GM18907 (cell line): Measurements from ENCODE around the gene ZNF662.

Source experiments
- ATAC-seq: cut with Tn5 transposase; IDR thresholded peaks from one replicate; pipeline ENCODE4 v1.9.1; 2021; ENCODE audit warnings: mild to moderate bottlenecking, moderate library complexity; ENCODE audit not compliant: unreplicated experiment

ZNF662 gene

DNA sequence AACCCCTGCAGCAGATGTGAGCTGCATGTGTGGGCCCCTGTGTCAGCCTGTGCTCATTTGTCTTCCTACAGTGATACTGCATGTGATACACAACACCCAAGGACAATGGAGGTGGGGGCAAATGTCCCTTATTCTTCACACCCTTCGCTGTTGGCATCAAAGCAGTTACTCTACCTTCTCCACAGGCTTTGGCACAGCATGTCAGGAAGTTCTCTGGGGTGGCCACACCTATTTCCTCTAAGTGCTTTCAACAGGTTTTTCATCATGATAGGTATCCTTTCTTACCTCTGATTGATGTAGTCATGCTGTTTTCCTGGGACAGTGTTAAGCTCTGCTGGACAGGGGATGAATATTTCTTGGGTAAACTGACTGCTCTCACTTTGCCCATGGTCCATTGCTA lies 29.5 kb downstream of the ZNF662 start:
- ATAC-seq, result no peak

DNA sequence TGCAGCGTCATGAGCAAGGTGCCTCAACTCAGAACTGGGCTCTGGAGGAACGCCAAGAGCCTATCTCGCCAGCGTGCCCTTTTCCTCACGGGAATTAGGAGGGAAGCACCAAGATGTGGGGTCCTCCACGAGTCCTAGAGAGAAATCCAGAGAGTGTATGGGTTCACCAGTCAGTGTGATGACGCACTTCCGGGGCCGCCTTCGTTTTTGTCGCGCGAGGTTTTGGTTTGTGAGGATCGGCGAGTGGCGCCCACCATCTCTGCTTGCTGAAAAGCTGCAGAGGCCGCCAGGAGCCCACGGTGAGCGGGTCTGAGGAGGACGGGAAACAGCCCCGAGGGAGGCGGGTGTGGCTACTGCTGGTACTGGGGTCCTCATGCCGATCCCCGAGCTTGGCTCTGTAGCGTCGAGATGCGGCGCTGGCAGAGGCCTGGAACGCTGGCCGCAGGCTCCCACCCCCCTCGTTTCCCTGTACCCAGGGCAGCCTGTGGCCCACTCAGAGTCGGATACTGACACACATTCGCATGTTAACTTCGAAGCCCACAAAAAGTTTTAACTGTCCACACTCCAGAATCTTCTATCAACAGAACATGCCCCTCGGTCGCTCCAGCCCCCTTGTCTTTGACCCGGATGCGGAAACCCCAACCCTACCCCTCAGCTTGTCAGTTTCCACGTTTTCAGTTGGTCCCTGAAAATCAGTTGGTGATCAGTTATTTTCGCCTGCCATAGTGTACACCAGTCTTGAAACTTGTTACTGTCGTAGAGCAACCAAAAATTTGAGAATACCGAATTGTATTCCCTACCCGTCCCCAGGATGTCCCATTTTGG lies 30.4 kb downstream of the ZNF662 start:
- ATAC-seq, result no peak

DNA sequence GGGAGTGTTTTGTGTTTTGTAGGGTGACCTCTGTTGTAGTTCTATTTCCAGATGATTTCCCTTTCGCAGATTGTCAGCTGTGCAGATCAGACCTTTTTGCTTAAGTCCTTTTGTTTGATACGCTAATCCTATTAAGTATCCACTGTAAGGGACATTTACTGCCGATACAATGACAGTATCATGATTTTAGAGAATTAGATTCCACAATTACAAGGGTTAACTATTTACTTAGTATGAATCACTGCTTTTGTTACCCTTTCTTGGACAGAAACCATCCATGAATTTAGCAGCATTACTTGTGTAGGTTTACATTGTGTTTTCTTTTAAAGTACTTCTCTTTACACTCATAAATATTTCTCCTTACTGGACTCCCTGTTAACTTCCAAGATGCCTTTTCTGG lies 31.4 kb downstream of the ZNF662 start:
- no peak for ATAC-seq

DNA sequence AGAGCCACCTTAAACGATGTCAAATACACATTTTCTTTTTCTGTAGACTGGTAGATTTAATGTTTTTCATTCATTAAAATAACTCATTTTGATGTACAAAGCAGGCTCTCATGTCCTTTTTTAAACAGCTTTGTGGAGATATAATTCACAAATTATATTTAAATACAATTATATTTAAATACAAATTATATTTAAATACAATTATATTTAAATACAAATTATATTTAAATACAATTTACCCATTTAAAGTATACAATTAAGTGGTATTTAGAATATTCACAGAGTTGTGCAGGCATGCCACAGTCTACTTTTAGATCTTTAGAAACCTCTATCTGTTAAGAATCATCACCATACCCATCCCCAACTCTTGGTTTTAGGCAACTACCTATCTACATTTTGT lies 36.8 kb downstream of the ZNF662 start:
- no peak for ATAC-seq

DNA sequence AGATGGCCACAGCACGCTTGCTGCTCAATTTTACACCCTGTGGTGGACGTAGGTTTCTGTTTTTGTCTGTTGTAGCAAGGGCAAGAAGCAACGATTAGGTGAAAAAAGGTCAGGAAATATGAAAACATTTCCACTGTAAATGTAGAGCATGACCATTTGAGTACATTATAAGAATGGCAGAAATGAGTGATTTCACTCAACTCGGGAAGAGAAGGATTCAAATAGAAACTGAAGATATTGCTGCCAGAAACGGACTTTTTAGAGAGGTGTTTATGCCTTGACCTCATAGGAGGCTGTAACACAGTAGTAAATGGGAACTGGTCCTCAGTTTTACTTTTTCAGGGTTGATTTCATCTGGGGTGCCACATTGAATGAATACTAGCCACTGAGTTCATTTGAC lies 40.1 kb downstream of the ZNF662 start:
- ATAC-seq, result no peak

DNA sequence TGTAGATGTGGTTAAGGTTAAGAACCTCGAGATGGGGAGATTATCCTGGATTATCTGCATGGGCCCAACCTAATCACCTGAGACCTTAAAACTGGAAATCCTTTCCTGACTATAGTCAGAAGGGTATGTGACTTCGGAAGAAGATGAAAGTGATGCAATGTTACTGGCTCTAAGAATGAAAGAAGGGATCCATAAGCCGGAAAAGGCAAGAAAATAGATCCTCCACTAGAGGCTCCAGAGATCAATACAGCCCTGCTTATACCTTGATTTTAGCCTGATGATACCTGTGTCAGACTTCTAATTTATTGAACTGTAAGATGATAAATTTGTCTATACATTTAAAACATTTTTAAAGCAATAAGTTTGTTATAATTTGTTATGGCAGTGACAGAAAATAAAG lies 51.6 kb downstream of the ZNF662 start:
- ATAC-seq, result no peak

DNA sequence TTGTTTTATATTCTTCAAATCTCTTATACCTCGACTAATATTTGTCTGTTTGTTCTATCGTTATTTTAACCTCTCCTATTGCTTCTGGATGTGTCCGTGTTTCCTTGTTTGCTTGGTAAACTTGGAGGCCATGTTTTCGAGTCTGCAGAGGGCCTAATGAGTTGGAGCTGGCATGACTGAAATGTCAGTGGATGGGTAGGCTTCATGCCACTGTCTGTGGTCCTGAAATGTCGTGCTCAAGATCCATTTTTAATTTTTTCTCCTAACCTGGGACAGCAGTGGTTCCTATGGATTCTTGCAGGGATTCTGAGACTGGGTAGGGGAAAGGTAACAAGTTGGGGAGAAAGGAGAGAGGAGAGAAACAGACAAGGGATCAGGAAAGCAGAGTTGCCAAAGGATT lies 54.3 kb downstream of the ZNF662 start:
- no peak for ATAC-seq

DNA sequence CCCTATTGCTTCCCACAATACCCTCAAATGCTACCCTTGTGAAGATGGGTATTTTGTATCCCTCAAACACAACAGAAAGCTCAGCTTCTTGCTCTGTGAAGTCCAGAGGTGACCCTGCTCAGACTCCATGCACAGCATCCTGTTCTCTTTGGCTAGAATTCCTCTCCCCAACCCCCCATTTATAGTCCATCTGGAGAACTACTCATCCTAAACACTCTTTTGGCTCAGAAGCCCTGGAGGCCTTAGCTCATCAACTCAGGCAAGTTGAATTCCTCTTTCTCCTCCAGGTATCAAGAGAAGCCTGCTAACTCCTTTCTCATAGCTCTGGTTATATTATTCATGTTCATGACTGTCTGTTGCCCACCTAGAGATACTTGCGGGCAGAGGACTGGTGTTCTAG lies 54.8 kb downstream of the ZNF662 start:
- ATAC-seq, result no peak

DNA sequence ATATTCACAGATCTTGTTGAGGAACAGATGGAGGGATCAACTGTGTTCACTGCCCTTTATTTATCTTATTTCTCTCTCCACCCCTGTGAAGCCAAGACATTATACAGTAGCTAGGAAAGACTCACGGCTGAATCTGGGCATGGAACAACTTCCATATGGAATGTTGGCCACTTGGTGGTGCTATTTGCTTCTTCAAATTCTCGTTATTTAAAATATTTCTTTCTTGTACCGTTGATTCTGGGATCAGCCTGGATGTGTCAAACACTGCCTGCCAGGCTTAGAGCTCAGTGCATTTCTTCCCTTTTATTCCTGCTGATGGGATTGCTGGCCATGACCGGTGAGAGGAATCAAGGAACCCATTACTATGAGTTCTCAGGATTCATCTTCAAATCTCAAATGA lies 55.7 kb downstream of the ZNF662 start:
- no peak for ATAC-seq

DNA sequence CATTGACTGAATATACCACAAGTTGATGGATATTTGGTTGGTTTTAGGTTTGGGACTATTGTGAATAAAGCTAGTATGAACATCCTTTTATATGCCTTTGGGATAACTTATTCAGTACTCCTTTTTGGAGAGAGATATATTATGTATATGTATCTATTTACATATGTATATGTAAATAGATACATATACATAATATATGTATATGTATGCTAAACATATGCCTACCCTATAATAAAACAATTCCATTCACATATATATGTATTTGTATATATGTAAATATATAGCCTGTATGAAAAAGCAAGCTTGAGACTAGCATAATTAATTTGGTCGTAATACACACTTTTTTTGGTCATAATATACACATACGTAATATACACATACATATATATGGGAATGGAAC lies 57.3 kb downstream of the ZNF662 start:
- no peak for ATAC-seq

DNA sequence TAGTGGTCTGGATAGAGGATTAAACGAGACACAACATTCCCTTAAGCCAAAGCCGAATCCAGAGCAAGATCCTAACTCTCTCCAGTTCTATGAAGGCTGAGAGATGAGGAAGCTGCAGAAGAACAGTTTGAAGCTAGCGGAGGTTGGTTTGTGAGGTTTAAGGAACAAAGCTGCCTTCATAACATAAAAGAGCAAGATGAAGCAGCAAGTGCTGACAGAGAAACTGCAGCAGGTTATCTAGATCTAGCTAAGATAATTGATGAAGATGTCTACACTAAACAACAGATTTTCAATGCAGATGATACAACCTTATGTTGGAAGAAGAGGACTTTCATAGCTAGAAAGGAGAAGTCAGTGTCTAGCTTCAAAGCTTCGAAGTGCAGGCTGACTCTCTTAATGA lies 58.3 kb downstream of the ZNF662 start:
- no peak for ATAC-seq
